NCI-H2227 (cell line): Measurements from ENCODE around the gene POLR3E.

ENCODE experiments used
- DNase-seq: peaks from one replicate; lab custom pipeline; 2025; ENCODE audit not compliant: unreplicated experiment; lab: John Stamatoyannopoulos, UW

The POLR3E gene

GRCh38 chr16:22297114-22297870 lies at the start of gene POLR3E:
Gene POLR3E, plus strand, starts transcription at chr16:22297409. Its CDS starts 5,560 bp downstream, at chr16:22302969.
- peak; percentile 99 for DNase-seq

- DNase-seq: no peak
Observed at GRCh38 chr16:22250522-22250921, 46.7 kb upstream of the POLR3E start.

- no peak for DNase-seq
Observed at GRCh38 chr16:22252317-22252716, 44.9 kb upstream of the POLR3E start.

GRCh38 chr16:22253272-22253671 lies 43.9 kb upstream of the POLR3E start:
- DNase-seq: no peak

- DNase-seq: no peak
Observed at GRCh38 chr16:22255335-22255734, 41.9 kb upstream of the POLR3E start.

- DNase-seq: no peak
Observed at GRCh38 chr16:22257440-22257839, 39.8 kb upstream of the POLR3E start.

GRCh38 chr16:22260490-22260889 lies 36.7 kb upstream of the POLR3E start:
- DNase-seq: no peak

- no peak for DNase-seq
Observed at GRCh38 chr16:22262460-22262859, 34.7 kb upstream of the POLR3E start.

- DNase-seq: no peak
Observed at GRCh38 chr16:22264786-22265185, 32.4 kb upstream of the POLR3E start.

- no peak for DNase-seq
Observed at GRCh38 chr16:22265351-22265750, 31.9 kb upstream of the POLR3E start.

GRCh38 chr16:22266546-22266945 lies 30.7 kb upstream of the POLR3E start:
- DNase-seq: no peak

GRCh38 chr16:22267764-22268163 lies 29.4 kb upstream of the POLR3E start:
- no peak for DNase-seq

GRCh38 chr16:22270525-22270924 lies 26.7 kb upstream of the POLR3E start:
- no peak for DNase-seq

- no peak for DNase-seq
Observed at GRCh38 chr16:22272870-22273650, 24.1 kb upstream of the POLR3E start.

- no peak for DNase-seq
Observed at GRCh38 chr16:22274916-22275315, 22.3 kb upstream of the POLR3E start.

GRCh38 chr16:22278441-22279230 lies 18.6 kb upstream of the POLR3E start:
- DNase-seq: peak; percentile 23

- DNase-seq: no peak
Observed at GRCh38 chr16:22282254-22282892, 14.8 kb upstream of the POLR3E start.

- no peak for DNase-seq
Observed at GRCh38 chr16:22284637-22285036, 12.6 kb upstream of the POLR3E start.

- no peak for DNase-seq
Observed at GRCh38 chr16:22285080-22285479, 12.1 kb upstream of the POLR3E start.

- DNase-seq: no peak
Observed at GRCh38 chr16:22291020-22291419, 6.2 kb upstream of the POLR3E start.

GRCh38 chr16:22291860-22292318 lies 5.3 kb upstream of the POLR3E start:
- DNase-seq: no peak
